Retinal pigment epithelial cell (primary cell): ENCODE measurements around the gene SLCO2B1.

Source experiments
- DNase-seq: peaks from one replicate; pipeline ENCODE4 v3.0.0-alpha.2; 2010; ENCODE audit warnings: low read depth
- H3K4me3 ChIP-seq: 2 replicates; pipeline ENCODE4 v1.5.1; 2011; ENCODE audit warnings: mild to moderate bottlenecking, low read length, control low read depth, moderate library complexity
- TF ChIP-seq, protein P1 (sequence below): conservative IDR thresholded peaks from 2 replicates; pipeline ENCODE4 v1.5.1; 2011; ENCODE audit warnings: low read depth, low read length, control low read depth, inconsistent platforms

SLCO2B1 gene

DNA sequence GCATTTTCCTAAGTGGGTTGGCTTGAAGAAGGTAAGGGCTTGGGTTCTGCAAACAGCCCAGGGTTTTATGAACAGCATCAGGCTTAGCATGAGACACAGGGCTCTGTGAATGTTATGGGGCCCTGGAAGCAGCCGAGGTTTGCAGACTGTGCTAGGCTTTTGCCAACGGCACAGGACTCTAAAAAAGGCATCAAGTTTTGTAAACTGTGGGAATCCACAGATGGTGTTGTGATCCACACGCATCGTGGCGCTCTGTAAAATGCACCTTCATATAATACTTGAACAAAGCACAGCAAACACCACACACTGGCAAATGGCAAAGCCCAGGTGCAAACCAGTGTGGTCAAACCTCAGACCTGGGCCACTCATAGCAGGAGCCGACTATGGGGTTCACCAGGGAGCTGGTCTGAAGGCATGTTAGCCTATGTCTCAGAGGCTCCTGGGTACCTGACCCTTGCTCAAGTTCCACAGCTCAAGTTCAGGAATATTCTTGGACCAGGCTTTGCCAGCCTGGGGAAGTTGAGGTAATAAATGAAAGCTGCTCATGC, 2.4 kb upstream of the SLCO2B1 start:
- H3K4me3 ChIP-seq = no peak overlapping the region
- TF ChIP-seq, protein P1, sequence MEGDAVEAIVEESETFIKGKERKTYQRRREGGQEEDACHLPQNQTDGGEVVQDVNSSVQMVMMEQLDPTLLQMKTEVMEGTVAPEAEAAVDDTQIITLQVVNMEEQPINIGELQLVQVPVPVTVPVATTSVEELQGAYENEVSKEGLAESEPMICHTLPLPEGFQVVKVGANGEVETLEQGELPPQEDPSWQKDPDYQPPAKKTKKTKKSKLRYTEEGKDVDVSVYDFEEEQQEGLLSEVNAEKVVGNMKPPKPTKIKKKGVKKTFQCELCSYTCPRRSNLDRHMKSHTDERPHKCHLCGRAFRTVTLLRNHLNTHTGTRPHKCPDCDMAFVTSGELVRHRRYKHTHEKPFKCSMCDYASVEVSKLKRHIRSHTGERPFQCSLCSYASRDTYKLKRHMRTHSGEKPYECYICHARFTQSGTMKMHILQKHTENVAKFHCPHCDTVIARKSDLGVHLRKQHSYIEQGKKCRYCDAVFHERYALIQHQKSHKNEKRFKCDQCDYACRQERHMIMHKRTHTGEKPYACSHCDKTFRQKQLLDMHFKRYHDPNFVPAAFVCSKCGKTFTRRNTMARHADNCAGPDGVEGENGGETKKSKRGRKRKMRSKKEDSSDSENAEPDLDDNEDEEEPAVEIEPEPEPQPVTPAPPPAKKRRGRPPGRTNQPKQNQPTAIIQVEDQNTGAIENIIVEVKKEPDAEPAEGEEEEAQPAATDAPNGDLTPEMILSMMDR = no peak
- no peak for DNase-seq

DNA sequence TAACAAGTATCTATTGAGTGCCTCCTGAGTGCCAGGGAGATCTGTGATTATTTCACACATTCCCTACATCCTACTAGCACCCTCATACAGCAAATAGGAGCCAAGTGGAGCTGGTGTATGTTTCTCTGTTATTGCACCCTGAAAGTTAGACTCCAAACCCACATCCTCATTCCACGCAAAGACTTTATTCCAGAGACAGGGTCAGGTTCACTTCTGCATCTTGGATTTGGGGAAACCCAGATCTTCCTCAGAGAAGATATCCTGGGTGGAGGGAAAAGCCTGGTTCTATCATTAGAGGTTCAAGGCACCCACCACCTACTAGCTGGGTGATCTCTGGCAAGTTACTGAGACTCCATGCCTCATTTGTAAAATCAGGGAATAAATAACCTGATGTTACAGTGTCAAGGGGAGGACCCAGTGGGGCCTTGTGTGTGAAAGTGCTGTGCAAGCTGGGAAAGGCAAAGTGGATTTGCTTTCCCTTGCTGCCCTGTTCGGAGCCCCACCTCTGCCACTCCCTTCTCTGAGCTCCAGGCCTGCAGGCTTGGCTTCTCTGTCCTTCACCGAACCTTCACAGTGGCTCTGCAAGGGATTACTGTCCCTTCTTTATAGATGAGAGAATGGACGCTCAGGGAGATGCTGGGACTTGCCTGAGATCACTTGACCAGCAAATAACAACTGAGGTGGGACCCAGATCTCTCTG, 991 bp upstream of the SLCO2B1 start:
- TF ChIP-seq, protein P1 = no peak
- H3K4me3 ChIP-seq = no peak overlapping the region
- no peak for DNase-seq

DNA sequence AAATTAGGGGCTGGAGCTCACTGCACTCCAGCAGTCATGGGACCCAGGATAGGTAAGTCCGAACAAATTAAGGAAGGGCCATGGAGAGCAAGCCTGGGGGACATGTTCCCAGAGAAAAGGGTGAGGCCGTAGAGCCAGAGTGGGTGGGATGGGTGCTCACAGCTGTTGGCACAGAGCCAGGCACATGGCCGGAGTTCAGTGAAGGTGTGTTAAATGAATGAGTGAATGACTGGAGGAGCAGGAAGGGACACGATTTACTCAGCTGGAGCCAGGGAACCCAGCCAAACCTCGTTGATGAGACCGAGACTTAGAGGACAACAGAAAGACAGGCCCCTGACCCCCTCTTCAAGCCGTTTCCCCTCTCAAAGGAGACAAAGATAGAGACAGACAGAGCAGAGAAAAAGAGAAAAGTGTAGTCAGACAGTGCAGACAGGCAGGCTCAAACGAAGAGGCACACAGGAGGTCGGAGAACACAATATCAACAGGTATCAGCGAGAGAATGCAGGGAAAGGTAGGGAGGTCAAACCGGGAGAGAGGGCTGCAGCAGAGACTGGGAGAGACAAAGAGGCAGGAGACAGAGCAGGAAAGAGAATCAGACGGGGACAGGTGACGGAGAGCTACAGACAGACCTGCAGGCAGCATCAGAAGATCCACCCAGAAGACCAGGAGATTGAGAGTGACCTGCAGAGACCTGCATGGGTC, 590 bp downstream of the SLCO2B1 start:
- TF ChIP-seq, protein P1 = no peak
- DNase-seq = no peak
- no peak overlapping the region for H3K4me3 ChIP-seq

DNA sequence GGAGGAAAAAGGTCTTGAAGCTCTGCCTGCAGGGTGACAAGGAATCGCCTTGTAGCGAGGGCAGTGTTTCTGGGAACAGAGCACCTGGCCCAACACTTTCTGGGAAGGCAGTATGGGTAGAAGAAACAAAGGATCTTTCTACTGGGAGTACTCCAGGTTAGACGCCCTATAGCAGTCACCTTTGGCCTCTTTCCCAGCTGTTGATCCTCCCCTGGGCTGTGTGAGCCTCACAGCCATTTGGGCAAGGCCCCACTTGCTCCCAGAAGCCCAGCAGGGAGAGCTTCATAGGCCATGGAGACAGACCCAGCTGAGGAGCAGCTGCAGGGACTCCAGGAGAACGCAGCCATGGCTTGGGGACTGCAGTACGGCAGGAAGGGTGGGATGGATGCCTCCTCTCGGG, 1.2 kb downstream of the SLCO2B1 start:
- DNase-seq = no peak
- no peak overlapping the region for H3K4me3 ChIP-seq
- TF ChIP-seq, protein P1 = no peak

DNA sequence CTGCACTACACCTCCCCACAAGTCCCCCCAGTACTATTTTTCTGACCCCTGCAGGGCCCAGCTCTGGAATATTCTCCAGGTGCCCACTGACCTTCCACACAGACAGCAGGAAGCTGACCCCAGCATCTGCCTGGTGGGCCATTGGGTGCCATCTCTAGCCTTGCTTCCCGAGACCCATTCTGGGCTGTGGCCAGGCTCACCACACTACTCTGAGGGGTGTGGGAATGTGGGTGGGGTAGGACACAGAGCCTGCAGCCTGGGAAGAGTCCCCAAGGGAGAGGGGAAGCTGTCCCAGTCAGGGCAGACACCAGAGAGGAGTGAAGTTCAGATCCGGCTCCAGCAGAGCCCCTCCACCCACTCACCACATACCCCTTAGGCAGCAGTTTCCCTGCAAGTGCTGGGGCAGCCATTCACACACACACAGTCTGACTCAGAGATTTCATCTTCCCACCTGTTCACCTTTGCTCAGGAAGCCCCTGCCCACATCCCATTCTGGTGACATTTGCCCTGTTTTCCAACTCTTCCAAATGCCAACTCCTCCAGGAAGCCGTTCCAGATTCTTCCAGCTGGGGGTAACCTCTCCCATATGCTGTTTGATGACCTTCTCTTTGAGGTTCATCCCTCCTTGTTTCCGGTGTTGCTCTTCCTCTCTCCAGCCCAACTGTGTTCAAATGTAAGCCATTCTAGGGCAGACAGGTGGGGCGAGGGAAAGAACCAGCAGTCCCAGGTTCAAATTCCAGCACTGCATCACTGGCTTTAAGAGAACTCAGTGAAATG, 1.9 kb downstream of the SLCO2B1 start:
- TF ChIP-seq, protein P1 = no peak
- H3K4me3 ChIP-seq = no peak overlapping the region
- no peak for DNase-seq

DNA sequence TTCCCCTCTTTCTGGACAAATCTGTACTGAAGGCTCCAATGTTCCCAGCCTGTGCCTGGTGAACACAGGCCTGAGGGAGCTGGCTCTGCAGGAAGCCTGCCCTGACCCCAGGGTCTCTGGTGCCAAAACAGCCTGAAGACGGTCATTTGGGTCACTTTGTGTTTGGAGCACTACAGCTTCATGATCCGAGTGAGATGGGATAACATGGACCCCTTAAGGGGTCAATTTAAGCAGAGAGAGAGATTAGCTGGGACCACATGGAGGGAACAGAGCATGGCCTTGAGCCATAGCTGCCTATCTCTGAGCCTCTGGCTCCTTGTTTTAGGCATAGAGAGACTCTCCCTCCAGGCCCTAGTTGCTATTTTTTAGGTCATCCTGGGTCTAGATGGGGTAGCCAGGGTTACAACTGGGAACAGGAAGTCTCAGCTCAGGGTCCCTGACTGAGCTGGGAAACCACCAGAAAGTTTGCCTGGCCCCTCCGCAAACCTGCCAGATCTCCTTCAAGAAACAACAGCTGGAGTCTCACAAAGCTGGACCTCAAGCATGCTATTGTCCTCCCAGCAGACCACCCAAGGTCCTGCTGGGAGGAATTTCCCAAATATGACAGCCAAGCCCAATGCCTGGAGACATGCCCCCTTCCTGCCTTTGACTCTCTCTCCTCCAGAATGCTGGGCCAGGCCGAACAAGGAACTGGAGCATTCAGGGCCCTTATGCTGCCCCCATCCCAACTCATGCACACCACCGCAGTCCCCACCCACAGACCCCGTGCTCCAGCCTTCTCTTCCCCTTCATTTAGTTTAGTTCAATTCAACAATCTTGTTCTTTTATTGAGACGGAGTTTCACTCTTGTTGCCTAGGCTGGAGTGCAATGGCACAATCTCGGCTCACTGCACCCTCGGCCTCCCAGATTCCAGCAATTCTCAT, 4.0 kb downstream of the SLCO2B1 start:
- DNase-seq = no peak
- TF ChIP-seq, protein P1 = no peak
- no peak overlapping the region for H3K4me3 ChIP-seq
